ENCODE data around the gene SIGLECL1.

DNA sequence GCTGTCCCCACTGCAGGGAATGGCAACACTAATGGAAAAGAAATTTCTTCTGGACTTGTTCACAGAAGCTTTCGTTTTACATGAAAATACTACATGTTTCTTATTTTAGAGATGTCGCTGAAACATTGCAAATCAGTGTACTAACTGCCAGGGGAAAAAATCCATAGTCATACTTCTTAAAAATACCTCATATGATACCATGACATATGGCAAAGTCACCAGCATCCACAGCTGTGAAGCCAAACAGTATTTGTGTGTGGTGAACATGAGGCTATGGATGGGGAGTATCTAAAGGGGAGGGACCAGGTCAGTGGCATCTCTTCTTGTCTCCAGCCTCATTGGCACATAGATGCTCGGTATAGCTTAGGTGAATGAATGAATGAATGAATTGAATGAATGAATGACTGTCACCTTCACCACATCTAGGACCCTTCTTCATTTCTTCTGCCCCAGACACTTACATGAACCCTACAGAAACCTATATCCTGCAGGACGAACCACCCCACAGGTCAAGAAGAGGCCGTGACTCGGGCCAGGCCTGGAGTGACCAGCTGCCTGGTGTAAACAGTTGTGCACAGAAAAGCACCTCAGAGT lies 40.6 kb upstream of the SIGLECL1 start:
- TF ChIP-seq RFX7 (CRISPR knock-in tag; IDR thresholded peaks at IDR 0.05) (no peak), HNRNPK (IDR thresholded peaks at IDR 0.05; ENCODE audit: low read depth, low read length, poor library complexity, severe bottlenecking) (no peak)
